BLaER1 (cell line): ENCODE results near the gene RGS10.

Source experiments
- H3K27ac ChIP-seq: shearing (Covaris generic); formaldehyde crosslinking; 2 replicates; pipeline ENCODE4 v1.8.1; 2022
- H3K27me3 ChIP-seq: shearing (Covaris generic); formaldehyde crosslinking; 2 replicates; pipeline ENCODE4 v1.8.1; 2022
- H3K36me3 ChIP-seq: shearing (Covaris generic); formaldehyde crosslinking; 2 replicates; pipeline ENCODE4 v1.8.1; 2022
- H3K4me1 ChIP-seq: shearing (Covaris generic); formaldehyde crosslinking; 2 replicates; pipeline ENCODE4 v1.8.1; 2022
- H3K4me2 ChIP-seq: shearing (Covaris generic); formaldehyde crosslinking; 2 replicates; pipeline ENCODE4 v1.8.1; 2022
- H3K4me3 ChIP-seq: shearing (Covaris generic); formaldehyde crosslinking; 2 replicates; pipeline ENCODE4 v1.8.1; 2022
- H3K9ac ChIP-seq: shearing (Covaris generic); formaldehyde crosslinking; 2 replicates; pipeline ENCODE4 v1.8.1; 2022
- H3K9me3 ChIP-seq: shearing (Covaris generic); formaldehyde crosslinking; 2 replicates; pipeline ENCODE4 v1.8.1; 2022
- H4K20me1 ChIP-seq: shearing (Covaris generic); formaldehyde crosslinking; 2 replicates; pipeline ENCODE4 v1.8.1; 2022
- Cebpa-rat ChIP-seq: shearing (Covaris generic); IDR thresholded peaks from 2 replicates; pipeline ENCODE4 v1.8.1; 2022

Gene RGS10

DNA sequence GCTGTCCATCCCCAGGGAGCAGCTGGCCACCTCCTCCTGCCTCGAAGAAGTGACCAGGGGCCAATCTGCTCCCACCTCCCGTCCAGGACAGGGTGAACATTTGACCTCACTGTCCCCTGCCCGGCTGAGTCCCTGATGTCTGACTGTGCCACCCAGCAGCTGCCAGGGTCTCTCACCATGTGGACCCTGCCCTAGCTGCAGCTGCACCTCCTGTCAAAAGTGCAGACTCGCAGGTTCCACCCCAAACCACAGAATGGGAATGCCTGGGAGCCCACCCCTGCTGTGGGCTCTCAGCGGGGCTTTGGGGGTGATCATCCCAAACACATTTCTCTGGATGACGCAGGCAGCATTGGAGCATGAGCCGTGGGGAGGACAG lies 86.1 kb downstream of the RGS10 start:
- no peak overlapping the region for H3K27ac ChIP-seq
- H4K20me1 ChIP-seq, result no peaks in the 10 kb centered on the region
- no peaks in the 10 kb centered on the region for H3K9me3 ChIP-seq
- H3K4me2 ChIP-seq, result peak overlapping the region; percentile 49
- no peaks in the 10 kb centered on the region for H3K36me3 ChIP-seq
- no peak for TF ChIP-seq Cebpa-rat
- H3K9ac ChIP-seq, result no peak overlapping the region
- 0 out of 2 replicates have a peak, but pooled peaks cover 3% of the 10 kb centered on the region for H3K27me3 ChIP-seq
- H3K4me1 ChIP-seq, result peaks cover 44% of the 10 kb centered on the region
- H3K4me3 ChIP-seq, result no peak overlapping the region

DNA sequence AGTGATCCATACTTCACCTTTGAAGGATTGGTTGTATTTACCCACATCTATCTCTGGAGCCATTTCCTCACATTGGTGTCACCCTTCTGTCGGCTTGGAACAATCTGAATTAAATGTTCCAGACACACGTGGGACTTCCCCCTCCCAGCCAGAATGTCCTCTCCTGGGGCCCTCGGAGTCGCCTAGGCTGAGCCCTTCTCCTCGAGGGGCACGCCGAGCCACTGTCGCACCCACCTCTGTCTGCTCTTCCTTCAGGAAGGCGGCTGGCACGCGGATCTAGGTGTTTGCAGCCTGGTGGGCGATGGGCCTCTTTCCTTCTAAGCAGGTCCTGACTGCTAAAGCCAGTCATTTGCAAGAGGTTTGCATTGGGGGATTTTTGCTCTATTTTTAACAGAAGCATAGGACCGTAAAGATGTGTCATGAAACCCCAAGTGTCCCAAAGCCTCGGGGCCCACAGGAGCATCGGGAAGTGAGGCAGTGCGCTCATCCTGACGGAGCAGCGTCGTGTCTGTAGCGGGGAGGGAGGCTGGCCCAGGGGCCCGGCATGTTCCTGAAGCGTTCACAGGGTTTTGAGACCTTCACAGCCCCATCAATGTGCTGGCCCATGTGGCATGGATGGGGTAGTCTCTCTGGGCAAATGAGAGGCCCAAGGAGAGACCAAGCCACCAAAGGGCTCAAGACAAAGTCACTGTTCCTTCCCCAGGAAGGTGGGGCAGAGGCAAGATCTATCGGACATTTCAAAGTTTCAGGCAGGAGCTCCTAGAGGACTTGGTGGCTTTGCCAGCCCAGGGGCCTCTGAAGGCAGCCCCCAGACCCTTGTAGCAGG lies 86.7 kb downstream of the RGS10 start:
- no peak overlapping the region for H3K27ac ChIP-seq
- no peak overlapping the region for H3K4me3 ChIP-seq

GRCh38 chr10:119454990-119455389 lies 87.5 kb downstream of the RGS10 start:
- Histone ChIP-seq H3K4me2 (no peak overlapping the region), H3K36me3 (no peaks in the 10 kb centered on the region), H3K9ac (no peak overlapping the region)

More for the DNA sequence above, 86.7 kb downstream of the RGS10 start:
- H3K27me3 ChIP-seq, result 0 out of 2 replicates have a peak, but pooled peaks cover 3% of the 10 kb centered on the region
- H3K9ac ChIP-seq, result no peak overlapping the region
- no peaks in the 10 kb centered on the region for H3K36me3 ChIP-seq
- H4K20me1 ChIP-seq, result no peaks in the 10 kb centered on the region
- no peaks in the 10 kb centered on the region for H3K9me3 ChIP-seq
- peak overlapping the region; percentile 49 for H3K4me2 ChIP-seq
- H3K4me1 ChIP-seq, result peaks cover 38% of the 10 kb centered on the region
- no peak for TF ChIP-seq Cebpa-rat

GRCh38 chr10:119454316-119454715 lies 88.2 kb downstream of the RGS10 start:
- Histone ChIP-seq H4K20me1 (0 out of 2 replicates have a peak, but pooled peaks cover under 1% of the 10 kb centered on the region), H3K4me3 (no peak overlapping the region), H3K27me3 (0 out of 2 replicates have a peak, but pooled peaks cover 3% of the 10 kb centered on the region), H3K9me3 (no peaks in the 10 kb centered on the region), H3K27ac (no peak overlapping the region), H3K4me1 (peaks cover 47% of the 10 kb centered on the region), H3K9ac (no peak overlapping the region), H3K36me3 (no peaks in the 10 kb centered on the region), H3K4me2 (no peak overlapping the region)
- no peak for TF ChIP-seq Cebpa-rat

More at GRCh38 chr10:119454990-119455389, 87.5 kb downstream of the RGS10 start:
- no peak for TF ChIP-seq Cebpa-rat
- Histone ChIP-seq H3K27me3 (0 out of 2 replicates have a peak, but pooled peaks cover 3% of the 10 kb centered on the region), H3K27ac (no peak overlapping the region), H3K4me1 (peaks cover 40% of the 10 kb centered on the region), H3K4me3 (no peak overlapping the region), H4K20me1 (no peaks in the 10 kb centered on the region), H3K9me3 (no peaks in the 10 kb centered on the region)

DNA sequence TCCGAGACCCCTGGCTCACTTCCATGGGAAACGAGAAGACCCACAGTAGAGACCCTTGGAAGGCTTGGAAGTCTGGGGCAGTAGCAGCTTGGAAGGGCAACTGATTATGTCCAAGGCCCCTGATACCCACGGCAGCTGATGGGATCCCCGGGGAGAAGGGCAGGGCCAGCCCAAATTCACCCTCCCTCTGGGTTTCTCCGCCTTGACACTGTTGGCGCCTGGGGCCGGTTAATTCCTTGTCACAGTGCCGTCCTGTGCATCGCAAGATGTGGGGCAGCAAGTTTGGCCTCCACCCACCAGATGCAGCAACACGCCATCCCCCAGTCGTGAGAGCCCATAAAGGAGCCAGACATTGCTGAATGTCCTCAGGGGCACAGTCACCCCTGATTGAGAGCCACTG lies 89.2 kb downstream of the RGS10 start:
- Histone ChIP-seq H3K9me3 (no peaks in the 10 kb centered on the region), H3K36me3 (no peaks in the 10 kb centered on the region), H3K9ac (no peak overlapping the region), H3K4me1 (peaks cover 56% of the 10 kb centered on the region), H3K4me3 (no peak overlapping the region), H3K27me3 (0 out of 2 replicates have a peak, but pooled peaks cover 3% of the 10 kb centered on the region), H3K4me2 (no peak overlapping the region), H3K27ac (no peak overlapping the region), H4K20me1 (0 out of 2 replicates have a peak, but pooled peaks cover 8% of the 10 kb centered on the region)
- no peak for TF ChIP-seq Cebpa-rat

GRCh38 chr10:119452396-119452795 lies 90.1 kb downstream of the RGS10 start:
- no peak overlapping the region for H3K4me2 ChIP-seq
- 0 out of 2 replicates have a peak, but pooled peaks cover 3% of the 10 kb centered on the region for H3K27me3 ChIP-seq
- no peaks in the 10 kb centered on the region for H3K9me3 ChIP-seq
- H3K9ac ChIP-seq, result no peak overlapping the region
- H4K20me1 ChIP-seq, result 0 out of 2 replicates have a peak, but pooled peaks cover 8% of the 10 kb centered on the region
- H3K27ac ChIP-seq, result no peak overlapping the region
- no peak for TF ChIP-seq Cebpa-rat
- H3K36me3 ChIP-seq, result no peaks in the 10 kb centered on the region
- H3K4me1 ChIP-seq, result peaks cover 50% of the 10 kb centered on the region
- H3K4me3 ChIP-seq, result no peak overlapping the region

GRCh38 chr10:119451300-119451896 lies 91.1 kb downstream of the RGS10 start:
- 0 out of 2 replicates have a peak, but pooled peaks cover 3% of the 10 kb centered on the region for H3K27me3 ChIP-seq
- no peak overlapping the region for H3K4me2 ChIP-seq
- no peaks in the 10 kb centered on the region for H3K9me3 ChIP-seq
- no peak overlapping the region for H3K9ac ChIP-seq
- no peak overlapping the region for H3K4me3 ChIP-seq
- H4K20me1 ChIP-seq, result 0 out of 2 replicates have a peak, but pooled peaks cover 8% of the 10 kb centered on the region
- no peaks in the 10 kb centered on the region for H3K36me3 ChIP-seq
- no peak overlapping the region for H3K27ac ChIP-seq
- H3K4me1 ChIP-seq, result peaks cover 40% of the 10 kb centered on the region
- TF ChIP-seq Cebpa-rat, result no peak

- H3K27ac ChIP-seq, result no peak overlapping the region
- 0 out of 2 replicates have a peak, but pooled peaks cover 8% of the 10 kb centered on the region for H4K20me1 ChIP-seq
- peak overlapping the region; percentile 69 for H3K4me2 ChIP-seq
- no peaks in the 10 kb centered on the region for H3K9me3 ChIP-seq
- TF ChIP-seq Cebpa-rat, result no peak
- H3K9ac ChIP-seq, result no peak overlapping the region
- H3K4me1 ChIP-seq, result peaks cover 37% of the 10 kb centered on the region
- H3K36me3 ChIP-seq, result no peaks in the 10 kb centered on the region
- 0 out of 2 replicates have a peak, but pooled peaks cover 3% of the 10 kb centered on the region for H3K27me3 ChIP-seq
- no peak overlapping the region for H3K4me3 ChIP-seq
Observed at GRCh38 chr10:119450606-119451299, 91.8 kb downstream of the RGS10 start.
